DLD1 (cell line): ENCODE measurements around the gene PJVK.

Experiments
- in situ Hi-C: cut with HindIII; loops from 2 replicates; pipeline ENCODE4 v1.10.0; 2017; ENCODE audit warnings: low sequenced_read_pairs

Gene PJVK, protein sequence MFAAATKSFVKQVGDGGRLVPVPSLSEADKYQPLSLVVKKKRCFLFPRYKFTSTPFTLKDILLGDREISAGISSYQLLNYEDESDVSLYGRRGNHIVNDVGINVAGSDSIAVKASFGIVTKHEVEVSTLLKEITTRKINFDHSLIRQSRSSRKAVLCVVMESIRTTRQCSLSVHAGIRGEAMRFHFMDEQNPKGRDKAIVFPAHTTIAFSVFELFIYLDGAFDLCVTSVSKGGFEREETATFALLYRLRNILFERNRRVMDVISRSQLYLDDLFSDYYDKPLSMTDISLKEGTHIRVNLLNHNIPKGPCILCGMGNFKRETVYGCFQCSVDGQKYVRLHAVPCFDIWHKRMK

DNA sequence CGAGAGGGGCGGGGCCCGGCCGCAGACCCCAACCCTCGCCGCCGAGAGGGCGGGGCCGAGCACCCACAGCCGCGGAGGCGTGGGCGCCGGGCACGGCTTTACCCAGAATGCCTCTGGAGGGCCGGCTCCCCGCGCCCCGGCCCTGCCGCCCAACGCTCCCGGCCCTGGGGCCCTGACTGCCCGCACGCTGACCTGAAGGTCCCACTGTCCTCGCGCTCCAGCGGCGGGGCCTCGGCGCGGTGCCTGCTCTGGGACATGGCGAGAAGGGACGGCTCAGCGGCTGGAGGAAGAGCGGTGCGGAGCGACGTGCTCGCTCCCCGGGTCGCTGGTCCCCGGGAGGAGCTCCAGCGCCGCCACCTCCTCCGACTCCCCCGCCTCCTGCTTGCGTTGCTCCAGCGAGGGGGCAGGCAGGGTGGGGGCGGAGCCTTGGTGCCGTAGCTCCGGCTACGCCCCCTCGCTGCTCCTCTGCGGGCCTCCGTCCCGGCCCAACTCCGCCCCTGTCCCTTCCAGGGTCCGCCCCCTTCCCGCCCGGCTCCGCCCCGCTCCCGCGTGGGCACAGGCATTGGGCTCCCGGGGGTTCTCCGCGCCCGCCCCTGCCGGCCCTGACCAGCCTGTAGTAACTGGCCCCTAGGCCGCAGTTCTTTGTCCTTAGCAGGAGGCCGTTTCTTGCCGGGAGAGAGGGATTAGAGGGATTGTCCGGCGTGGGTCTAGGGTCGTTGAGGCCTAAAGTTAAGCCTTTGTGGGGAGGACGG is at the start of gene PJVK, which contains the start of gene PRKRA:
TSS of gene PJVK (plus strand) at position 605 of the 752 bp plus-strand sequence. CDS start 2,032 bp downstream, outside the sequence.
TSS of gene PRKRA (minus strand) at position 402 of the 752 bp plus-strand sequence. CDS start at position 257, 145 bp downstream.
- in situ Hi-C loops = no loop called here

DNA sequence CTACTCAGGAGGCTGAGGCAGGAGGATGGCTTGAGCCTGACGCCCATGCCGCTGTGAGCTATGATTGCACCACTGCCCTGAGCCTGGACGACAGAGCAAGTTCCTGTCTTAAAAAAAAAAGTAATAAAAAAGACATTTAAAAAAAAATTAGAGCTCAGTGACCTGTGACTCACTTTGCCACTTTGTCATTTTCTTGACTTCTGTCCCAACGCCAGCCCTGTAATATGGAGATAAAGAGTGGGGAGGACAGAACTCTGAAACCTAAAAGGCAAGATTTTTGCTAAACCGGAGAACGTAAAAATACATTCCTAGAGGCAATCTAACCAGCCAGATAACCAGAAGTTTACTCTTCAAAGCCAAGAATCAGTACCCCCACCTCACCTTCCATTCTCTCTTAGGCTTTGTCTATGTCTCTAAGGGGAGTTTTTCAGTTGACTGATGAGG is 49.2 kb upstream of the PJVK start:
- in situ Hi-C loops = loop anchor here (25.0 kb wide), 1 partner anchor 290 kb away; the partner anchor contains the start of gene RBM45

- in situ Hi-C loops = loop anchor here (25.0 kb wide), 1 partner anchor 291 kb away; the partner anchor contains the start of gene RBM45
These were observed 47.4 kb upstream of the PJVK start for GRCh38 chr2:178403671-178404306.

- in situ Hi-C loops = loop anchor here (25.0 kb wide), 1 partner anchor 292 kb away; the partner anchor contains the start of gene RBM45
These were observed 46.8 kb upstream of the PJVK start for GRCh38 chr2:178404368-178404767.

- in situ Hi-C loops = loop anchor here (25.0 kb wide), 1 partner anchor 297 kb away; the partner anchor contains the start of gene RBM45
These were observed 41.9 kb upstream of the PJVK start for GRCh38 chr2:178409261-178409660.

DNA sequence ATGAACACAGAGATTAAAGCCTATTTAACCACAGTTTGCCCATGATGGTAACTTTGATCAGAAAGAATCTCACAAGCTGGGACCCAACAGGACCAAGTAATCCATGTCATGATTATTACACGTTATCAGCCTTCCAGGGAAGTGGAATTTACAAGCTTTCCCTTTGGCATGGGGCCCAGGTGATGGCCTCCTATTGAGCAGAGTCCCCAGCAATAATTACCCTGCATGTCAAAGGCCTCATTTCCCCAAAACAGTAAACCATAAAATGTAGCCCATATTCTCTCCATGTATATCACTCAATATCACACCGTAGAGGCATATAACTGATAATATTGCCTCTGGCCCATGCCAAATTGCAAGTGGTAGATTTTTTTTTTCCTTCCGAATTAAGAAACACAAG is 39.1 kb upstream of the PJVK start:
- in situ Hi-C loops = loop anchor here (25.0 kb wide), 1 partner anchor 300 kb away; the partner anchor contains the start of gene RBM45

DNA sequence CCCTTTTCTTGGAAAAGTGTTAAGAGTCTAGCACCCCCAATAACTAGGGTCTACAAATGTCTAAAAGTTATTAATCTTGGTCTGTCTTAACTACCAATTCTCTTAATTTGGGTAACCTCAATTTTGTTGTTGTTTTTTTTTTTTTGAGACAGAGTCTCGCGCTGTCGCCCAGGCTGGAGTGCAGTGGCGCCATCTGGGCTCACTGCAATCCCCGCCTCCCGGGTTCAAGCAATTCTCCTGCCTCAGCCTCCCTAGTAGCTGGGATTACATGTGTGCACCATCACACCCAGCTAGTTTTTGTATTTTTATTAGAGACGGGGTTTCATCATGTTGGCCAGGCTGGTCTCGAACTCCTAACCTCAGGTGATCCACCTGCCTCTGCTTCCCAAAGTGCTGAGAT is 38.7 kb upstream of the PJVK start:
- in situ Hi-C loops = loop anchor here (25.0 kb wide), 1 partner anchor 300 kb away; the partner anchor contains the start of gene RBM45

DNA sequence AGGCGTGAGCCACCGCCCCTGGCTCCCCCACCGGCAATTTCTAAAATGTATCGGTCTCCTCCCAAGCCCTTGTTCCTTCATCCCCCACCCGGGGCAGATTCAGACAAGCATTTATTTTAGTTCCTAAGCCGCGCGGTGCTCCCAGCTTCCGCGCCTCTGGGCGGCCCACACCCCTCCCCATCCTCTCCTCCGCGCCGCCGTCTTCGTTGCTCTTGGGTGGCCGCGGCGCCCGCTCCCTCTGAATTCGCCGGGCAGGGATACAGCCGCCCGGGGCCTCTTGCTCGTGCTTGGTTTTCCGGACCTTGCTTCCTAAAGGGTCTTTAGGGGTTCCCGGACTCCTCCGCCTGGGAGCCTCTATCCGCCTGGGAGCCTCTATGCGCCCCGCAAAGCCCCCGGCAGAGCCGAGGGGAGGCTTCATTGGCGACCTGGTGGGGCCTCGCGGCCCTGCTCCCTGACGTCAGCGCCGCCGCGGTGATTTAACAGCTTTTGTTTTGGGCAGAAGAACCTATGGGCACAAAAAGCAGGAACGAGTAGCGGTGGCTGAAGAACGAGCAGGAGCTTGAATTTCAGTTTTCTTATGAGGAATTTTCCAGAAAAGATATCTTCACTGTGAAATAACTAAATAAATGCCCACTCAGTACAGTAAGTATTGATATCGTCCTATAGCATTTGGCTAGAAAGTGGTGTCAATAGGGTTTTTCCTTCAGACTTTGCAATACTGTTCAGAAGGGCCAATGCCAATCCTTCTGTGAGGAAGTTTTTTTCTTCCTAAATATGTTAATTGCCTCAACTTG is 37.5 kb upstream of the PJVK start:
- in situ Hi-C loops = loop anchor here (25.0 kb wide), 1 partner anchor 301 kb away; the partner anchor contains the start of gene RBM45

DNA sequence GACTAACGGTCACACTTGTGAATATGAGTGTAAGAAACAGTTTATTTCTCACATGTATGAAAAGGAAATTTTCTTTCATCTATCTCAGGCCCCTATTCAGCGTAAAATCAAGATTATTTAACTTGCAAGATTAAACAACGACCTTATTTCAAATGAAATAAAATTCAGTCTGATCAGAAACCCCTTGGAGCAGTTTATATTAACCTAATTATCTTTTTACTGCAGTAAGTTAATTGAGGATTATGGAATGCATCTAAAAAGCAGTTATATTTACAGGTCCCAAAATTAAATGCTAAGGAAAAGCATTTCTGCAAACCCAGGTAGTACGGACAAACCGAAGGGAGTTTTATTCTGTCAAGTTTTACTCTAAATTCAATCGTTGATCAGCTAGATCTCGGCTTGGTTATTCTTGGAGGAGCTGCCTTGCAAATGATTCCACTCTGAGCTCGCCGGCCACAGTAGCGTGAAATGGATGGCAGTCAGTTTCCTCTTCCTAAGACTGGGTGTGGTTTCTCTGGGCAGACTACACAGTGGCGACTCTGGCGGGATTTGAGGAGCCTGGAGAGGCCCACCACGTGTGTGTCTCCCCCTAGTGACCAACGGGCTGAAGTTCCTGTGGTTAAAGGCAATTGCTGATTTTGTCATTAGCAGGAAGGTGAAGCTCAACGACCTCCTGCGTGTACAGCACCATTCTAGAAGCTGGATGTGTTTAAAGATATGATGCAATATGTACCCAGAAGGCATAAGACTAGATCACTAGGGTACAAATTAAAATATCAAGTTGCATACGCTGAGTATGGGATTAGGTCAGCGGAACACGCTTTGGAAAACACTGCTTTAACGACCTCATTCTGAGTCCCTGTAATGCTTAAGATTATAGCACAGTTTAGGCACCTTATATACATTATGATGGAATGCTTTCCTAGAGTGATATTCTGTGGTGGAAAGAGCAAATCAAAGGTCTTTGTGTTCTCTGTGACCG is 36.6 kb upstream of the PJVK start:
- in situ Hi-C loops = loop anchor here (25.0 kb wide), 1 partner anchor 302 kb away; the partner anchor contains the start of gene RBM45

DNA sequence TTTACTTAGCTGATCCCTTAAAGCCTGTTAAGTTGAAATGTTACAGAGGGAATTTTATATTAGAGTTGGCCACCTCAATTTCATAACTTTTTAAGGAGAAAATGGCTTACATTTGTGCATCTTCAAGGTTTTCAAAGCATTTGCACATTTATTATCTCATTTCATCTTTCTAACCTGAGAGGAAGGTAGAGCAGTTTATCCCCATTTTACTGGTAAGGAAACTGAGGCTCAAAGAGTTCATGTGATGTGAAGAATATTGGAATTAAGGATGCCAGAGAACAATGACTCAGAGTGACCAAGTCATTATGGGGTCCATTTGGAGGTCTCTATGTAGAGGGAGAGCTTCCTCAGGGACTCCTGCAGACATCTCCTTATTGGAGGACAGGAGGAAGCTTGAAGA is 35.2 kb upstream of the PJVK start:
- in situ Hi-C loops = loop anchor here (25.0 kb wide), 1 partner anchor 304 kb away; the partner anchor contains the start of gene RBM45

DNA sequence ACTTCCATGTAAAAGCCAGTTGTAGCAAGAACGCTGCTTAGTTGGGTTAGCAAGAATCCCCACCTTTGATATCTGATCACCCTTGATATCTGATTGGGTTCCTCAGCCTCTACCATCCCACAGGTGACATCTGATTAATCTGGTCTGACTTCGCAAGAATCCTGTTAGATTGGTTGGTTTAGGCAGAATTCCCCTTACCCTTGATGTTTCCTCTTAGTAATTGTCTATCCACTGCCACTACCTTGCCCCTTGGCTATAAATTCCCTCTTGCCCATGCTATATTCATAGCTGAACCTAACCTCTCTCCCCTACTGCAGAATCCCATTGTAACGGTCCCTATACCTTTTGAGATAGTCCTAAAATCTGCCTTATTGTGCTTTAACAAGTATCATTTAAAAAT is 33.3 kb upstream of the PJVK start:
- in situ Hi-C loops = loop anchor here (25.0 kb wide), 1 partner anchor 306 kb away; the partner anchor contains the start of gene RBM45

- in situ Hi-C loops = loop anchor here (25.0 kb wide), 1 partner anchor 306 kb away; the partner anchor contains the start of gene RBM45
These were observed 32.8 kb upstream of the PJVK start for GRCh38 chr2:178418426-178418825.

- in situ Hi-C loops = loop anchor here (25.0 kb wide), 1 partner anchor 307 kb away; the partner anchor contains the start of gene RBM45
These were observed 32.1 kb upstream of the PJVK start for GRCh38 chr2:178419123-178419522.

DNA sequence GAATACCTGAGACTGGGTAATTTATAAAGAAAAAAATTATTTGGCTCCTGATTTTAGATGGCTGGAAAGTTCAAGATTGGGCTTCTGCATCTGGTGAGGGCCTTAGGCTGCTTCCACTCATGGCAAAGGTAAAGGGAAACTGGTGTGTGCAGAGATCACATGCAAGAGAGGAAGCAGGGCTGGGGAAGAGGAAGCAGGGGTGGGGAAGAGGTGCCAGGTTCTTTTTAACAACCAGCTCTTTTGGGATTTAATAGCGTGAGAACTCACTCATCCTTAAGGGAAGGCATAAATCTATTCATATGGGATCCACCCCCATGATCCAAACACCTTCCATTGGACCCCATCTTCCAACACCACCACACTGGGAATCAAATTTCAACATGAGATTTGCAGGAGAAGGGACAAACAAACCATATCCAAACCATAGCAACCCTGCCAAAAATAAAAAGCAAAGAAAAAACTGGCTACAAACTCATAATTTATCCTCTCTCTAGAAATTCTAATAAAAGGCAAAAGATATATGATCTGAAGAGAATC is 30.6 kb upstream of the PJVK start:
- in situ Hi-C loops = loop anchor here (25.0 kb wide), 1 partner anchor 308 kb away; the partner anchor contains the start of gene RBM45

DNA sequence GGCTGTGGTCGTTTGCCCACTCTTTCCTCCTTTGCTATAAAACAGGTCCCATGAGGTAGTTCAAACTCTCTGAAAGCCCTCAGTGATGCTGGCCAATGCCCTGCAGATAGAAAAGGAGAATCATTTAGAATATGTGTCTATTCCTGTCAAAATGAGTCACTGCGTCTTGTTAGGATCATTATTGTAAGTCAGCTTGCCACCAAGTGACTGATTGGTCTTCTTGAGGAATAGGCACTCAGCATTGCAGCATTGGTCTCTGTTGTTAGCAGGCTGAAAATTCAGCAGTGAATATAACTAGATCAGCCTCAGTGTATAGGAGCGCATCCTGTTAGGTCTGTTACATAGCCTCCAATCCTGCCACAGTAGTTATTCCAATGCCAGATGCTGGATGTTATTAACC is 29.1 kb upstream of the PJVK start:
- in situ Hi-C loops = loop anchor here (25.0 kb wide), 1 partner anchor 310 kb away; the partner anchor contains the start of gene RBM45

- in situ Hi-C loops = loop anchor here (25.0 kb wide), 1 partner anchor 311 kb away; the partner anchor contains the start of gene RBM45
These were observed 27.4 kb upstream of the PJVK start for GRCh38 chr2:178423746-178424145.

DNA sequence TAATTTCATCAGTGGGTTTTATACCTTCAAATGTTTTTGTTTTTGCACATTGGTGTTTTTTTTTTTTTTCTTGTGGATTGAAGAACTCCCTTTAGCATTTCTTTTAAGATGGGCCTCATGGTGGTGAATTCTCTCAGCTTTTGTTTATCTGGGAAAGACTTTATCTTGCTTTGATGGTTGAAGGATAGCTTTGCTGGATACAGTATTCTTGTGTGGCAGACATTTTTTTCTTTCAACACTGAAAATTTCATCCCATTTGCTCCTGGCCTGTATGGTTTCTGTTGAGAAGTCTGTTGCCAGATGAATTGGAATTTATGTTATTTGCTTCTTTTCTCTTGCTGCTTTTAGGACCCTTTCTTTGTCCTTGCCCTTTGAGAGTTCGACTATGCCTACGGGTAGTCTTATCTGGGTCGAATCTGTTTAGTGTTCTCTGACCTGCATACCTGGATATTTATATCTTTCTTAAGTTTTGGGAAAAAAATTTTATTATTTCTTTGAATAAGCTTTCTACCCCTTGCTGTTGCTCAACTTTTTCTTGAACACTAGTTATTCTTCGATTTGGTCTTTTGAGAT is 25.8 kb upstream of the PJVK start:
- in situ Hi-C loops = no loop called here

DNA sequence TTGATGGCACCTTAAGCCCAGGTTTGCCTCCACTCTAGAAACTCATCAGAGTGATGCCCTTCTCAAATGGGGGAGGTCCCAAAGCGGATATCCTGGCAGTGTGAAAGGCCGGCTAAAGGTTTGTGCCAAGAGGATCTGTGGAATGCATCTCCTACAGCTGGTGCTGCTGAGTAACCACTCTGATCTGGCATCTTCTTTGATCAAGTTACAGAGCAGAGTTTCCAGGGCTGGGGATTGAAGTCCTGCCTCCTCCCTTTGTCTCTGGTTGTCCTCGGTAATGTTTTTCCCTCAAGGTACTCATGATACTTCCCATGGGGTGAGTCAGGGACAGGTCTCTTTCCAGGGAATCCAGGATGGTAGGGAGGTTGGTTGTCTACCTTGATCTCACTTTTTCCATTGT is 24.8 kb upstream of the PJVK start:
- in situ Hi-C loops = no loop called here
